Testis (tissue), 2 donors: ENCODE measurements around the gene SNAP47.

ENCODE experiments used
- POLR2A ChIP-seq: fragments of 450-650 bp; IDR thresholded peaks from one replicate; pipeline ENCODE4 v1.6.1; 2017; ENCODE audit warnings: antibody characterized with exemption, mild to moderate bottlenecking, moderate library complexity
- TF ChIP-seq, protein P1 (sequence below), 3 experiments: fragments of 450-650 bp in 2 of 3; fragments of 200-600 bp in 1 of 3; sonication (generic) in 1 of 3; IDR thresholded peaks; one replicate each; pipeline ENCODE4 v1.5.1; 2016 to 2019; ENCODE audit warnings: antibody characterized with exemption in 3 of 3, mild to moderate bottlenecking in 2 of 3, moderate library complexity in 1 of 3

DNA sequence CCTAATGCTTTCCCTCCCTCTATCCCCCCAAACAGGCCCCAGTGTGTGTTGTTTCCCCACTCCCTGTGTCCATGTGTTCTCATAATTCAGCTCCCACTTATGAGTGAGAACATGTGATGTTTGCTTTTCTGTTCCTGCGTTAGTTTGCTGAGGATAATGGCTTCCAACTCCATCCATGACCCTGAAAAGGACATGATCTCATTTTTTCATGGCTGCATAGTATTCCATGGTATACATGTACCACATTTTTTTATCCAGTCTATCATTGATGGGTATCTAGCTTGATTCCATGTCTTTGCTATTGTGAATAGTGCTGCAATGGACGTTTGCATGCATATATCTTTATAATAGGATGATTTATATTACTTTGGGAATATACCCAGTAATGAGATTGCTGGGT is 89.0 kb downstream of the SNAP47 start:
- TF ChIP-seq, protein P1, sequence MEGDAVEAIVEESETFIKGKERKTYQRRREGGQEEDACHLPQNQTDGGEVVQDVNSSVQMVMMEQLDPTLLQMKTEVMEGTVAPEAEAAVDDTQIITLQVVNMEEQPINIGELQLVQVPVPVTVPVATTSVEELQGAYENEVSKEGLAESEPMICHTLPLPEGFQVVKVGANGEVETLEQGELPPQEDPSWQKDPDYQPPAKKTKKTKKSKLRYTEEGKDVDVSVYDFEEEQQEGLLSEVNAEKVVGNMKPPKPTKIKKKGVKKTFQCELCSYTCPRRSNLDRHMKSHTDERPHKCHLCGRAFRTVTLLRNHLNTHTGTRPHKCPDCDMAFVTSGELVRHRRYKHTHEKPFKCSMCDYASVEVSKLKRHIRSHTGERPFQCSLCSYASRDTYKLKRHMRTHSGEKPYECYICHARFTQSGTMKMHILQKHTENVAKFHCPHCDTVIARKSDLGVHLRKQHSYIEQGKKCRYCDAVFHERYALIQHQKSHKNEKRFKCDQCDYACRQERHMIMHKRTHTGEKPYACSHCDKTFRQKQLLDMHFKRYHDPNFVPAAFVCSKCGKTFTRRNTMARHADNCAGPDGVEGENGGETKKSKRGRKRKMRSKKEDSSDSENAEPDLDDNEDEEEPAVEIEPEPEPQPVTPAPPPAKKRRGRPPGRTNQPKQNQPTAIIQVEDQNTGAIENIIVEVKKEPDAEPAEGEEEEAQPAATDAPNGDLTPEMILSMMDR (IDR thresholded peaks at IDR 0.05) = no peak
- TF ChIP-seq POLR2A = no peak
